BJ (cell line): ENCODE data around the gene CLSTN2. TPM values are rescaled to one million over a fixed set of nuclear protein-coding genes. Genes with fewer than 3 reads are reported as not detected.

ENCODE experiments used
- CTCF ChIA-PET: fragments of 350-600 bp; formaldehyde crosslinking; extraction: SDS; loops from one replicate; lab custom pipeline; 2021; ENCODE audit warnings: antibody characterized with exemption, inconsistent platforms; lab: Yijun Ruan, JAX
- POLR2A ChIA-PET: fragments of 300-600 bp; sonication (Branson Sonifier 250); formaldehyde crosslinking; extraction: SDS; loops from one replicate; lab custom pipeline; 2021; ENCODE audit warnings: antibody characterized with exemption; lab: Charles Lee
- DNase-seq: peaks from one replicate; pipeline ENCODE4 v3.0.0-alpha.2; 2011; ENCODE audit warnings: low read depth
- H3K27me3 ChIP-seq: 2 replicates; pipeline ENCODE4 v1.6.0; 2011; ENCODE audit warnings: low read length; ENCODE audit not compliant: control insufficient read depth, insufficient read depth
- H3K36me3 ChIP-seq: 2 replicates; pipeline ENCODE4 v1.5.1; 2011; ENCODE audit warnings: low read length; ENCODE audit not compliant: control insufficient read depth, insufficient read depth
- H3K4me3 ChIP-seq: 2 replicates; pipeline ENCODE4 v1.5.1; 2011; ENCODE audit warnings: low read depth, mild to moderate bottlenecking, control low read depth, low read length
- polyA plus RNA-seq: library from polyadenylated mRNA; depleted of rRNA; stranded (reverse); fragments of >200 nt; gene quantifications from 2 replicates; pipeline ENCODE4 v1.2.3, GENCODE V29; 2011
- TF ChIP-seq, protein P1 (sequence below): IDR thresholded peaks from 2 replicates; pipeline ENCODE4 v1.5.1; 2011; ENCODE audit warnings: low read depth, mild to moderate bottlenecking, control low read depth, inconsistent platforms, low read length, moderate library complexity; ENCODE audit not compliant: insufficient read depth

Gene CLSTN2
- polyA plus RNA-seq, 1 experiment = 1.8 TPM

DNA sequence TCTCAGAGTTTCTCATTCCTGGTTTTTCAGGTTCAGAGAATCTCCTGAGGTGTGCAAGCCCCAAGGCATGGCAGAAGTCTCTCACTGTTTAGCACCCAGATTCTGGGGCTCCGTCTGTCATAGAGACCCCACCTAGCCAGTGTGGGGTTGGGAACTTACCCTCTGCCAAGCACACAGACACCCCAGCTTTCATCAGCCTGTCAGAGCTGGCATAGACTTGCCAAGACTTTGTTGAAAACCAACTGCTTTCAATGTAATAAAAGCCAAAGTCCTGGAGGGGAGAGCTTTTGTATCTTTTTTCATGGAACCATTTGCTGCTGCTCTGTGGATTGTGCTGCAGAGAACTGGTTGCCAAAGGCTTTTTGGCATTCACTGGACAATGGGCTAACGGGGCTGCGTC is 401.5 kb downstream of the CLSTN2 start:
- ChIA-PET CTCF (no interaction called here), POLR2A (no interaction called here)
- H3K4me3 ChIP-seq = no peak overlapping the region
- TF ChIP-seq, protein P1, sequence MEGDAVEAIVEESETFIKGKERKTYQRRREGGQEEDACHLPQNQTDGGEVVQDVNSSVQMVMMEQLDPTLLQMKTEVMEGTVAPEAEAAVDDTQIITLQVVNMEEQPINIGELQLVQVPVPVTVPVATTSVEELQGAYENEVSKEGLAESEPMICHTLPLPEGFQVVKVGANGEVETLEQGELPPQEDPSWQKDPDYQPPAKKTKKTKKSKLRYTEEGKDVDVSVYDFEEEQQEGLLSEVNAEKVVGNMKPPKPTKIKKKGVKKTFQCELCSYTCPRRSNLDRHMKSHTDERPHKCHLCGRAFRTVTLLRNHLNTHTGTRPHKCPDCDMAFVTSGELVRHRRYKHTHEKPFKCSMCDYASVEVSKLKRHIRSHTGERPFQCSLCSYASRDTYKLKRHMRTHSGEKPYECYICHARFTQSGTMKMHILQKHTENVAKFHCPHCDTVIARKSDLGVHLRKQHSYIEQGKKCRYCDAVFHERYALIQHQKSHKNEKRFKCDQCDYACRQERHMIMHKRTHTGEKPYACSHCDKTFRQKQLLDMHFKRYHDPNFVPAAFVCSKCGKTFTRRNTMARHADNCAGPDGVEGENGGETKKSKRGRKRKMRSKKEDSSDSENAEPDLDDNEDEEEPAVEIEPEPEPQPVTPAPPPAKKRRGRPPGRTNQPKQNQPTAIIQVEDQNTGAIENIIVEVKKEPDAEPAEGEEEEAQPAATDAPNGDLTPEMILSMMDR = no peak
- DNase-seq = no peak
- H3K27me3 ChIP-seq = no peaks in the 10 kb centered on the region
- no peaks in the 10 kb centered on the region for H3K36me3 ChIP-seq

DNA sequence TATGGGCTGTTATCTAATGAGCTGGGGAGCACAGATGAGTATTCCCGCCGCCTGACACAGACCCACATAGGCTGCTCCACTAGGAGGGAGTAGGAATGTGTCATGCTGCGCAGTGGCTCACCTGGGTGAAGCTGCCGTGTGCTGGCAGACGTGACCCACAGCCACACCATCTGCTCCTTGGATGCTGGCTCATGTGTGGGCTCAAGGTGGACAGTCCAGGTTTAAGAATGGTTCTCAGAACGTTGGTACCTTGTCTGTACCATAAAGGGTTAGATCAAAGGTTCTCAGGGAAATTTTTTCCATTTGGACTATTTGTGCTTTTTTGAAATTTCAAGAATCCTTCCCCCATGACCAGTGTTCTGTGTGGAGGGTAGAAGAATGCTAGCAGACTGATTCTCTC is 403.9 kb downstream of the CLSTN2 start:
- no peak for DNase-seq
- ChIA-PET POLR2A (no interaction called here), CTCF (no interaction called here)
- Histone ChIP-seq H3K36me3 (no peaks in the 10 kb centered on the region), H3K4me3 (no peak overlapping the region), H3K27me3 (no peaks in the 10 kb centered on the region)
- TF ChIP-seq, protein P1 = no peak

DNA sequence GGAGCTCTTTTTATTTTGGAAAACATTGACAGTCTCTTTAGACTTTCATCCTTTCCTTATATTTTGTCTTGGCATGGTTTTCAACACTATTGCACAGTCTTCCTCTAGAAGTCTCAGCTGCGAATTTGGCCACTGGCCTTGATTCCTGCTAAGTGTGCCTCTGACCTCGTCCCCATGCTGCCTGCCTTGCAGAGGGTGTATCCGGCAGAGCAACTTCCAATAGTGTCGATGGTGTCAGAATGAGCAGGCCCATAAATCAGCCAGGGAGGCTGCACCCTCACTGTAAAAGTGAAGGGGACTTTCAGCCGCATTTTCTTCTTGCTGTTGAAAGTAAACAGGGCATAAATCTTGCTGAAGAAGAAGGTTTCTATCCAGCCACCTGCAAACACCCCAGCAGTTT is 406.2 kb downstream of the CLSTN2 start:
- CTCF ChIA-PET = no interaction called here

DNA sequence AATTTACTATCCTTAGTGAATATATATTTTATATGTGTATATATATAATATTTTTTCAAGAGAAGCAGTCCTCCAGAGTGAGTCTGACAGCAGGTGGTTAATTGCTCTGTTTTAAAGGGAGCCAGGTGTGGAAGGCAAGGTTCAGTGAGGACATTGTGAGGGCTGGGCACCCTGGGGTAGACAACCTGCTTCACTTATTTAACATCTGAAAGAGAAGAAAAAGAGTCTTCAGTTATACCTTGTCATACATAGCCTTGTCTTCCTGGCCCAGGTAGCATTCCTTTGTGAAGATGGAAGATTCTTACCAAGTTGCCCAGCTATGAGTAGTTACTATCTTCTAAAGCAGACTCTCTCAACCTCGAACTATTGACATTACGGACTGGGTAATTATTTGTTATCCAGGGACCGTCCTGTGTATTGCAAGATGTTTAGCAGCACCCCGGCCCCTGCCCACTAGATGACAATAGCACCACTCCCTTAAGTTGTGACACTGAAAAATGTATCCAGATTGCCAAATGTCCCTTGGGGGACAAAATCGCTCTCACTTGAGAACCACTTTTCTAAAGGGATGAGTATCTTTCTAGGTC is 406.9 kb downstream of the CLSTN2 start:
- H3K36me3 ChIP-seq = no peaks in the 10 kb centered on the region
- no peak overlapping the region for H3K4me3 ChIP-seq
- TF ChIP-seq, protein P1 = no peak
- DNase-seq = no peak
- CTCF ChIA-PET = no interaction called here
- POLR2A ChIA-PET = no interaction called here
- H3K27me3 ChIP-seq = no peaks in the 10 kb centered on the region

More for the DNA sequence above, 406.2 kb downstream of the CLSTN2 start:
- TF ChIP-seq, protein P1 = no peak
- no peaks in the 10 kb centered on the region for H3K36me3 ChIP-seq
- POLR2A ChIA-PET = no interaction called here
- H3K27me3 ChIP-seq = no peaks in the 10 kb centered on the region
- DNase-seq = no peak
- H3K4me3 ChIP-seq = no peak overlapping the region

DNA sequence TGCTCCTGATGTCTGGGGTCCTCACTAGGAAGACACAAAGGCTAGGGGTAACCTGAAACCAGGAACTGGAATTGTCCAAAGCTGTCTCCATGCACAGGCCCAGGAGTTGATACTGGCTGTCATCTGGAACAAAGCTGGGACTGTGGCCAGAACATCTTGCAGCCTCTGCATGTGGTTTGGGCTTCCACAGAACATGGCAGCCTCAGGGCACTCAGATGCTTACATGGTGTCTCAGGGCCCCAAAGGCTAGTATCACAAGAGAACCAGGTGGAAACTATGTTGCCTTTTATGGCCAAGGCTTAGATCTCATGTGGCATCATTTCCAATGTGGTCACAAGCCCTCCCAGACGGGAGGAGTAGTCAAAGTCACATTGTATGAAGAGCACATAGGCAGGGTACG is 407.7 kb downstream of the CLSTN2 start:
- POLR2A ChIA-PET = no interaction called here
- CTCF ChIA-PET = no interaction called here
- TF ChIP-seq, protein P1 = no peak

More for the DNA sequence above, 407.7 kb downstream of the CLSTN2 start:
- Histone ChIP-seq H3K4me3 (no peak overlapping the region), H3K36me3 (no peaks in the 10 kb centered on the region), H3K27me3 (no peaks in the 10 kb centered on the region)
- DNase-seq = no peak
